Upper lobe of left lung (tissue), 4 donors: ENCODE data around the gene HK1.

Experiments used
- CTCF ChIP-seq, 6 experiments: fragments of 450-650 bp in 4 of 6; fragments of 200-600 bp in 2 of 6; sonication (generic) in 2 of 6; IDR thresholded peaks; one replicate each; pipeline ENCODE4 v1.5.1; 2016 to 2019; ENCODE audit warnings: antibody characterized with exemption in 6 of 6
- POLR2AphosphoS5 ChIP-seq, 2 donors: sonication (generic); formaldehyde crosslinking; IDR thresholded peaks; one replicate each; pipeline ENCODE4 v1.5.1; 2017; ENCODE audit warnings: antibody characterized with exemption in 2 of 2

GRCh38 chr10:69388488-69388887, 110.2 kb downstream of the HK1 start:
- TF ChIP-seq CTCF (IDR thresholded peaks at IDR 0.05) (no peak), POLR2AphosphoS5 (IDR thresholded peaks at IDR 0.05) (no peak)
